ENCODE results near the gene CRYBA2.

Gene CRYBA2

GRCh38 chr2:218944759-218945404 lies 48.3 kb downstream of the CRYBA2 start:
- no peaks in the 10 kb centered on the region for H3K9me2 ChIP-seq (ENCODE audit: low read depth, low read length)
- no peaks in the 10 kb centered on the region for H3K4me1 ChIP-seq (ENCODE audit: insufficient read depth, low read length, severe bottlenecking)
- no peak overlapping the region for H3K27ac ChIP-seq (ENCODE audit: low read depth, low read length, poor library complexity, severe bottlenecking)
- H3K4me3 ChIP-seq (ENCODE audit: low read depth, low read length, poor library complexity, severe bottlenecking): no peak overlapping the region
- 0 out of 2 replicates have a peak, but pooled peaks cover 4% of the 10 kb centered on the region for H3K27me3 ChIP-seq (ENCODE audit: insufficient read depth, low read length)
- H2AFZ ChIP-seq (ENCODE audit: low read length): no peak overlapping the region
- no peak for TF ChIP-seq CTCF (IDR thresholded peaks at IDR 0.05; ENCODE audit: low read length)
- no peak for TF ChIP-seq EZH2 (IDR thresholded peaks at IDR 0.05; ENCODE audit: borderline replicate concordance, low read length)
- H3K9ac ChIP-seq (ENCODE audit: low read length): no peak overlapping the region
- H3F3A ChIP-seq (ENCODE audit: insufficient read depth, low read length): no peaks in the 10 kb centered on the region
- H3K36me3 ChIP-seq (ENCODE audit: insufficient read depth, low read length): no peaks in the 10 kb centered on the region
- H3K9me3 ChIP-seq (ENCODE audit: low read length): no peaks in the 10 kb centered on the region
- H4K20me1 ChIP-seq (ENCODE audit: insufficient read depth, low read length): no peaks in the 10 kb centered on the region
- no peaks in the 10 kb centered on the region for H3K79me2 ChIP-seq (ENCODE audit: insufficient read depth, low read length)
- no peak overlapping the region for H3K4me2 ChIP-seq (ENCODE audit: low read length)

Measured in OCI-LY1 (cell line).